Measurements from ENCODE around the gene OR8S1. TPM values are rescaled to one million over a fixed set of nuclear protein-coding genes. Genes with fewer than 3 reads are reported as not detected.
"Not testable (repeated sequence)": the region's sequence is repeated elsewhere in the genome, so short reads cannot be mapped to it uniquely, and the experiment has no call there.

Gene OR8S1, protein sequence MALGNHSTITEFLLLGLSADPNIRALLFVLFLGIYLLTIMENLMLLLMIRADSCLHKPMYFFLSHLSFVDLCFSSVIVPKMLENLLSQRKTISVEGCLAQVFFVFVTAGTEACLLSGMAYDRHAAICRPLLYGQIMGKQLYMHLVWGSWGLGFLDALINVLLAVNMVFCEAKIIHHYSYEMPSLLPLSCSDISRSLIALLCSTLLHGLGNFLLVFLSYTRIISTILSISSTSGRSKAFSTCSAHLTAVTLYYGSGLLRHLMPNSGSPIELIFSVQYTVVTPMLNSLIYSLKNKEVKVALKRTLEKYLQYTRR
- total RNA-seq (2014; rRNA removed; shearing (Covaris generic)): not detected in 2 replicates

- no peak for DNase-seq (ENCODE audit: low read depth)
Measured at GRCh38 chr12:48525332-48525731, at the start of gene OR8S1. Gene OR8S1 (plus strand): TSS chr12:48525632. CDS start chr12:48525632, 0 bp downstream.

- DNase-seq (ENCODE audit: low read depth): no peak
Measured at GRCh38 chr12:48482198-48482597, 43.2 kb upstream of the OR8S1 start, which contains the start of gene C12orf54. Gene C12orf54 (plus strand): TSS chr12:48482498. CDS start chr12:48483297, 799 bp downstream.

- DNase-seq (ENCODE audit: low read depth): no peak
Measured at GRCh38 chr12:48482930-48483329, 42.5 kb upstream of the OR8S1 start.

DNA sequence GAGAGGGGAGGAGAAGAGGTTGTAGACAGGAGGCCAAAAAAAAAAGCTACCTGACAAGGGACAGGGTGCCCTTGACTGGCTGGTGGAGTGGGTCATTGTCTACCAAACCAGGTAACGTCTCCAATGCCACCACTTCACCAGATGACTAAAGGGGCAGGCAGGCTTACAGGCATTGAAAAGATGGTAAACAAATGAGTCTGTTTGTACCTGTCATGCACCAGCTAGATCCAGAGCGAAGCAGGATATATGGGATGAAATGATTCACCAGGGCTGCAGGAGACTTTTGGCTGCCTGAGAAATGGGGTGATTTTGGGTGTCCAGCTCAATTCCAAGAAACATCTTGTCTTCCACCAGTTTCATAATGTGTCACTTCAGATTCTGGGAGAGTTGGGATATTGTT lies 39.2 kb upstream of the OR8S1 start:
- DNase-seq (ENCODE audit: low read depth): no peak

- DNase-seq (ENCODE audit: low read depth): no peak
Measured at GRCh38 chr12:48486679-48487078, 38.8 kb upstream of the OR8S1 start.

DNA sequence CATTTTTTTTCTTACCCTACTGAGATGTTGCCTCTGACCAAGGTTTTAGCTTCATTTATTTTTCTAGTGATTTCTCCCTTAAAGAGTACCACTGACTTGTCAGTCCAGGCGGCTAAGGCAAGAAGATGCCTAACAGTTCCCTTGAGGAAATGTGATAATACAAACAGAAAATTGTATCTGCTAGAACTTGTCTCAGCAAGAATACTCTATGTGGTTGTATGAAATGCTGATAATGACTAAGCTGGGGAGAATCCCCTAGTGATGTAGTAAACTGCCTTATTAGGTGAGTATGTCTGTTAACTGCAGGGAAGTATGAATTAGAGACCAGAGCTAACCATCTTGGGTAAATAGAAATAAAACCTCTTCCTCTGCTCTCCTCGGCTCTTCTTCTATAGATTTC lies 36.4 kb upstream of the OR8S1 start:
- peak; percentile 21 for DNase-seq (ENCODE audit: low read depth)

- DNase-seq (ENCODE audit: low read depth): not testable (repeated sequence)
Measured at GRCh38 chr12:48489456-48489855, 36.0 kb upstream of the OR8S1 start.

- DNase-seq (ENCODE audit: low read depth): not testable (repeated sequence)
Measured at GRCh38 chr12:48500281-48500680, 25.2 kb upstream of the OR8S1 start.

DNA sequence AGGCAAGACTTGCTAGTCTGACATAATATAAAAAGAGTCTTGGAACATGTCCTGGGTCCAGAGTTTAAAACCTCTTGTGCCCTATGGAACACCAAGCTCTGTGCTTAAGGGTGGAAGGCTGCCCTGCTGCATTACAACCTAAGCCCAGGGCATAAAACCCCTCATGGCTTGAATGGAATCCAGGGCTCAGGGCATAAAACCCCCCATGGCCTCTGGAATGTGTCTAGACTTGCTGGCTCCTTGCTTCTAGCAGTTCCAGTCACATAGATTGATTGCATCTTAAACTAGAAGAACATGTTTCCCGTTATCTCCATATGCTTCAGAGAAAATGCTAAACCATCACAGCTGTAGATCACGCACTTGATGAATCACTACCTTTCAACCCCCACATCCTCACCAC lies 18.6 kb upstream of the OR8S1 start:
- not testable (repeated sequence) for DNase-seq (ENCODE audit: low read depth)

- DNase-seq (ENCODE audit: low read depth): no peak
Measured at GRCh38 chr12:48508987-48509386, 16.4 kb upstream of the OR8S1 start.

DNA sequence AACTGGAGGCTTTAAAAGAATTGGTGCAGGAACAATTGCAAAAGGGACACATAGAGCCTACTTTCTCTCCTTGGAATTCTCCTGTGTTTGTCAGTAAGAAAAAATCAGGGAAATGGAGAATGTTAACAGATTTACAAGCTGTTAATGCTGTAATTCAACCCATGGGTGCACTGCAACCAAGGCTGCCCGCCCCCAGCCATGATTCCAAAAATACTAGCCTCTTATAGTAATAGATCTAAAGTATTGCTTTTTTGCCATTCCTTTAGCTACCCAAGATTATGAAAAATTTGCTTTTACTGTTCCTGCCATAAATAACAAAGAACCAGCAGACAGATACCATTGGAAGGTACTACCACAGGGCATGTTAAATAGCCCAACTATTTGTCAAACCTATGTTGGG lies 15.3 kb upstream of the OR8S1 start:
- no peak for DNase-seq (ENCODE audit: low read depth)

DNA sequence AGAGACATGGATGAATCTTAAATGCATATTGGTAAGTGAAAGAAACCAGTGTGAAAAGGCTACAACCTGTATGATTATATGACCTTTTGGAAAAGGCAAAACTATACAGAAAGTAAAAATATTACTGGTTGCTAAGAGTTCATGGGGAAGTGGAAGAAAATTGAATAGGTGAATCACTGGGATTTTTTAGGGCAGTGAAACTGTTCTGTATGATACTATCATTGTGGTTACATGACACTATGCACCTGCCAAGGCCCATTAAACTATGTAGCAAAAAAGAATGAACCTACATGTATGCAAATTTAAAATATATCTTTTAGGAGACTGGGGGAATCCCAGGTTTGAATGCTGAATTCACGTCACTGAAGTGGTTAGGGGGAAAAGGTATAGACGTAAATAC lies 12.6 kb upstream of the OR8S1 start:
- DNase-seq (ENCODE audit: low read depth): no peak

GRCh38 chr12:48514728-48515127 lies 10.7 kb upstream of the OR8S1 start:
- no peak for DNase-seq (ENCODE audit: low read depth)

DNA sequence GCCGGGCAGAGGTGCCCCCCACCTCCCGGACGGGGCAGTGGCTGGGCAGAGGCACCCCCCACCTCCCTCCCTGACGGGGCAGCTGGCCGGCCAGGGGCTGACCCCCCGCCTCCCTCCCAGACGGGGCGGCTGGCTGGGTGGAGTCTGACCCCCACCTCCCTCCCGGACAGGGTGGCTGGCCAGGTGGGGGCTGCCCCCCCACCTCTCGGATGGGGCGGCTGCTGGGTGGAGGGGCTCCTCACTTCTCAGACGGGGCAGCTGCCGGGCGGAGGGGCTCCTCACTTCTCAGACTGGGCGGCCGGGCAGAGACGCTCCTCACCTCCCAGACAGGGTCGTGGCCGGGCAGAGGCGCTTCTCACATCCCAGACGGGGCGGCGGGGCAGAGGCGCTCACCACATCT lies 5.1 kb upstream of the OR8S1 start:
- DNase-seq (ENCODE audit: low read depth): not testable (repeated sequence)

DNA sequence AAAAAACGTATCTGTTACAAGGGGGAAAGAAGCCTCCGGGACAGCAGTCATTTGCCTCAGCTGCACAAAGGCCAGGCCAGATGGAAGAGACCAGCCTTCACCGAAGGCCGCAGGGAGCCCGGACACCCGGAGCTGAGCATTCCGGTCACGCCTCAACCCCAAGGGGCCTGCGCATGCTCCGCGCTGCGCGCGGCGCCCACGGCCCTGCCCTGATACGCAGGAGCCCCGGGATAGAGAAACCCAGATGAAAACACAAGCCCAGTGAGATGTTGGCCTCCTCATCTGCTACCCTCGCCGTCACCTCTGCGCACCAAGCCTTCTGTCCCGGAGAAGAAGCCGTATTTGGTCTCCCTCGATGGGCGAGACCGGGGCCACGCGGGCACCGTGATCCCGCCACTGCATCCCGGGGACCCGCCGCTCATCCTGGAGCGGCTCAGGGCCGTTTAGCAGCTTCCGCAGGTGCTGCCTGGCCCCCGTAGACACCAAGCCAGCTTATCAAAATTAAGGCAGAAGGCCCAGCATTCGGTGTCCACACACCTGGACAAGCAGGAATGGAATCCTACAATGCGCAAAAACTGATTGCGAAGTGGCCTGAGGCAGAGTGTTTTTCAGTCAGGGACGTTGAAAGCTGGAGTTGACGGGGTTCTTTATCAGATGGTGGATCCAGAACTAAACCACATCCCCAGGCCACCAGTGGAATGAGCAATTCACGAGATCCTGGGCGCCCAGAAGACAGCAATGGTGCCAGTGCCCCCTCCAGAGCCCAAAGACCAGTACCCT lies 2.6 kb downstream of the OR8S1 start:
- no peak for DNase-seq (ENCODE audit: low read depth)

GRCh38 chr12:48532601-48533000 lies 7.2 kb downstream of the OR8S1 start:
- DNase-seq (ENCODE audit: low read depth): no peak

DNA sequence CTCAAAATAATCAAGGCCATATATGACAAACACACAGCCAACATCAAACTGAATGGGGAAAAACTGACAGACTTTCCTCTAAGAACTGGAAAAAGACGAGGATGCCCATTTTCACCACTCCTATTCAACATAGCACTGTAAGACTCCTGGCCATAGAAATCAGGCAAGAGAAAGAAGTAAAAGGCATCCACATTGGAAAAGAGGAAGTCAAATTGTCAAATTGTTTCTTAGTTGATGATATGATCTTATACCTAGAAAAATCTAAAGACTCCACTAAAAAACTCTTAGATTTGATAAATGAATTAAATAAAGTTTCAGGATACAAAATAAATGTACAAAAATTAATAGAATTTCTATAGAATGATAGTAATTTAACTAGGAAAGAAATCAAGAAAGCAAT lies 11.2 kb downstream of the OR8S1 start:
- DNase-seq (ENCODE audit: low read depth): no peak

GRCh38 chr12:48542300-48542928 lies 17.0 kb downstream of the OR8S1 start:
- peak; percentile 38 for DNase-seq (ENCODE audit: low read depth)

- DNase-seq (ENCODE audit: low read depth): no peak
Measured at GRCh38 chr12:48545833-48546469, 20.5 kb downstream of the OR8S1 start.

DNA sequence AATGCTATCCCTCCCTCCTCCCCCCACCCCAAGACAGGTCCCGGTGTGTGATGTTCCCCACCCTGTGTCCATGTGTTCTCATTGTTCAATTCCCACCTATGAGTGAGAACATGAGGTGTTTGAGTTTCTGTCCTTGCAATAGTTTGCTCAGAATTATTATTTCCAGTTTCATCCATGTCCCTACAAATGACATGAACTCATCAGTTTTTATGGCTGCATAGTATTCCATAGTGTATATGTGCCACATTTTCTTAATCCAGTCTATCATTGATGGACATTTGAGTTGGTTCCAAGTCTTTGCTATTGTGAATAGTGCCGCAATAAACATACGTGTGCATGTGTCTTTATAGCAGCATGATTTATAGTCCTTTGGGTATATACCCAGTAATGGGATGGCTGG lies 21.6 kb downstream of the OR8S1 start:
- not testable (repeated sequence) for DNase-seq (ENCODE audit: low read depth)

GRCh38 chr12:48551636-48552035 lies 26.2 kb downstream of the OR8S1 start:
- DNase-seq (ENCODE audit: low read depth): not testable (repeated sequence)

Measured in M059J (cell line).